Measurements from ENCODE around the gene RAB3GAP1. TPM values are rescaled to one million over a fixed set of nuclear protein-coding genes. Genes with fewer than 3 reads are reported as not detected.

Gene RAB3GAP1
- total RNA-seq, 1 experiment from 2014 or later = 32.0 TPM

DNA sequence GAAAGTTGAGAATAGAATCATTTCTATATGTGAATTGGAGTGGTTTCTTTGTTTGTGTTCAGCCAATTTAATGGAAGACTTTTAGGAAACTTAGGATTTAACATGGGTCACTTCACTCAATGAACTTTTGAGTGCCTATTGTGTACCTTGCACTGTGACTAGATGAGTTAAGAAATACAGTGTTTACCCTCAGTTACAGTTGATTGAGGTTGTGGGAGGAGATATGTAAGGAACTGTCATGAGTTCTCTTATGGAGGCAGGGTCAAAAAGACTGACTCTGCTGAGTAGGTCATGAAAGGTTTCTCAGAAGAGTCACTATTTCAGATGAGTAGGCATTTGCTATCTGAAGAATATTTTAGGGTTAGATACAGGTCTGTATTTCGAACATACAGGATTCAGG, 98.6 kb downstream of the RAB3GAP1 start:
- no peaks in the 10 kb centered on the region for H3K9me3 ChIP-seq (ENCODE audit: control insufficient read depth, low read depth, low read length)
- no peak overlapping the region for H2BK5ac ChIP-seq (ENCODE audit: insufficient read length, low read length)
- H3K79me1 ChIP-seq (ENCODE audit: insufficient read depth, low read depth, low read length, poor library complexity, severe bottlenecking) = no peaks in the 10 kb centered on the region
- no peak for TF ChIP-seq CTCF (conservative IDR thresholded peaks at IDR 0.05)
- no peaks in the 10 kb centered on the region for H4K20me1 ChIP-seq (ENCODE audit: control insufficient read depth, insufficient read depth, insufficient read length)
- no peak overlapping the region for H3K9ac ChIP-seq (ENCODE audit: extremely low read depth, insufficient read length, low read length)
- no peaks in the 10 kb centered on the region for H3K23me2 ChIP-seq (ENCODE audit: insufficient read length, low read depth, low read length, poor library complexity, severe bottlenecking)
- no peak overlapping the region for H3K4ac ChIP-seq (ENCODE audit: low read depth, low read length)
- H2AFZ ChIP-seq (ENCODE audit: low read length) = no peak overlapping the region
- Mint-ChIP-seq H3K4me1 (no peaks in the 10 kb centered on the region; a peak in 1 of 4 replicates), H3K4me3 (no peak overlapping the region), H3K36me3 (ENCODE audit: insufficient read depth in 1 of 3, low read depth in 3 of 3) (peaks cover 6 to 40% (median 22%) of the 10 kb centered on the region in 3 experiments; a peak in 5 of 7 replicates), H3K27ac (no peak overlapping the region), H3K27me3 (ENCODE audit: low read depth) (no peaks in the 10 kb centered on the region), H3K9me3 (no peaks in the 10 kb centered on the region)
- no peak overlapping the region for H4K8ac ChIP-seq (replicated peaks; ENCODE audit: insufficient read length, low read depth, low read length)
- no peak overlapping the region for H2BK12ac ChIP-seq (ENCODE audit: insufficient read length, low read depth, low read length)
- no peaks in the 10 kb centered on the region for H3K79me2 ChIP-seq (ENCODE audit: insufficient read depth, low read length)
- no peaks in the 10 kb centered on the region for H3K27me3 ChIP-seq (ENCODE audit: insufficient read depth, low read length)
- H3K27ac ChIP-seq (ENCODE audit: insufficient read length, low read depth, low read length) = no peak overlapping the region
- H2BK20ac ChIP-seq (ENCODE audit: low read depth, low read length, poor library complexity, severe bottlenecking) = no peak overlapping the region
- no peak overlapping the region for H3K4me2 ChIP-seq (ENCODE audit: insufficient read depth, insufficient read length, low read length)
- H2AK5ac ChIP-seq (ENCODE audit: insufficient read length, low read length) = no peak overlapping the region
- no peak overlapping the region for H3K23ac ChIP-seq (ENCODE audit: insufficient read length, low read depth, low read length)
- H3K4me1 ChIP-seq (ENCODE audit: insufficient read depth, low read length) = no peaks in the 10 kb centered on the region
- no peak overlapping the region for H3T11ph ChIP-seq (ENCODE audit: low read length)
- H3K14ac ChIP-seq (ENCODE audit: insufficient read depth, low read length) = no peak overlapping the region
- H4K91ac ChIP-seq (ENCODE audit: insufficient read length, low read depth, low read length) = no peak overlapping the region
- no peak overlapping the region for H2BK120ac ChIP-seq (ENCODE audit: low read depth, low read length, poor library complexity, severe bottlenecking)
- DNase-seq = no peak
- H3K18ac ChIP-seq (ENCODE audit: insufficient read length, low read depth, low read length) = no peak overlapping the region
- WGBS (ENCODE audit: extremely low coverage, insufficient read length, low lambda C conversion rate) = no CpG with 5 or more reads among the region's 1 CpG
- H2BK15ac ChIP-seq (ENCODE audit: low read depth, low read length) = no peak overlapping the region
- H3K56ac ChIP-seq (ENCODE audit: insufficient read length, low read depth, low read length) = no peak overlapping the region
- H4K5ac ChIP-seq (ENCODE audit: insufficient read length, low read depth, low read length) = no peak overlapping the region

Measured in H9 (cell line).